MCF 10A (cell line): ENCODE data around the gene NMUR1. TPM values are rescaled to one million over a fixed set of nuclear protein-coding genes. Genes with fewer than 3 reads are reported as not detected.

Source experiments
- BruUV-seq: library from RNA; stranded (reverse); fragments of 400-500 nt; replicated peaks from 2 replicates; lab custom pipeline; 2021; lab: Mats Ljungman, UMichigan
- CTCF ChIA-PET: fragments of 300-600 bp; sonication (Branson Sonifier 250); formaldehyde crosslinking; extraction: SDS; loops from one replicate; lab custom pipeline; 2021; ENCODE audit warnings: antibody characterized with exemption, inconsistent platforms; lab: Yijun Ruan, JAX
- POLR2A ChIA-PET: fragments of 300-600, 350-650 bp; sonication (Branson Sonifier 250); formaldehyde crosslinking; extraction: SDS; loops from one replicate; lab custom pipeline; 2020; ENCODE audit warnings: antibody characterized with exemption, inconsistent platforms; lab: Yijun Ruan, JAX
- DNase-seq: peaks from one replicate; pipeline ENCODE4 v3.0.0-alpha.2; 2018; ENCODE audit not compliant: unreplicated experiment
- H3K27ac Mint-ChIP-seq: one replicate; pipeline ENCODE4 v1.8.0; 2022; ENCODE audit warnings: mild to moderate bottlenecking, low read depth, mixed read lengths; ENCODE audit not compliant: unreplicated experiment
- H3K27me3 Mint-ChIP-seq: one replicate; pipeline ENCODE4 v1.8.0; 2022; ENCODE audit warnings: mixed read lengths; ENCODE audit not compliant: insufficient read depth, unreplicated experiment
- H3K36me3 Mint-ChIP-seq: one replicate; pipeline ENCODE4 v1.8.0; 2022; ENCODE audit warnings: mild to moderate bottlenecking, moderate library complexity, mixed read lengths; ENCODE audit not compliant: insufficient read depth, unreplicated experiment
- H3K4me1 Mint-ChIP-seq: one replicate; pipeline ENCODE4 v1.8.0; 2022; ENCODE audit warnings: mixed read lengths; ENCODE audit not compliant: insufficient read depth, unreplicated experiment
- H3K4me3 Mint-ChIP-seq: one replicate; pipeline ENCODE4 v1.8.0; 2022; ENCODE audit warnings: mild to moderate bottlenecking, moderate library complexity, mixed read lengths; ENCODE audit not compliant: unreplicated experiment
- H3K9me3 Mint-ChIP-seq: one replicate; pipeline ENCODE4 v1.8.0; 2022; ENCODE audit warnings: mixed read lengths; ENCODE audit not compliant: unreplicated experiment
- CTCF ChIP-seq: fragments of 200-600 bp; IDR thresholded peaks from one replicate; pipeline ENCODE4 v1.8.0; 2022; ENCODE audit warnings: antibody characterized with exemption, mild to moderate bottlenecking; ENCODE audit not compliant: unreplicated experiment
- intact Hi-C: fragments of 100-400 bp; cut with micrococcal nuclease; formaldehyde crosslinking; loops from 2 replicates; pipeline ENCODE4 v1.14.1; 2022
- total RNA-seq: library from RNA; stranded (reverse); gene quantifications from 2 replicates; pipeline ENCODE4 v1.2.3, GENCODE V29; 2022

NMUR1 gene
- total RNA-seq, 1 experiment from 2014 or later: not detected

DNA sequence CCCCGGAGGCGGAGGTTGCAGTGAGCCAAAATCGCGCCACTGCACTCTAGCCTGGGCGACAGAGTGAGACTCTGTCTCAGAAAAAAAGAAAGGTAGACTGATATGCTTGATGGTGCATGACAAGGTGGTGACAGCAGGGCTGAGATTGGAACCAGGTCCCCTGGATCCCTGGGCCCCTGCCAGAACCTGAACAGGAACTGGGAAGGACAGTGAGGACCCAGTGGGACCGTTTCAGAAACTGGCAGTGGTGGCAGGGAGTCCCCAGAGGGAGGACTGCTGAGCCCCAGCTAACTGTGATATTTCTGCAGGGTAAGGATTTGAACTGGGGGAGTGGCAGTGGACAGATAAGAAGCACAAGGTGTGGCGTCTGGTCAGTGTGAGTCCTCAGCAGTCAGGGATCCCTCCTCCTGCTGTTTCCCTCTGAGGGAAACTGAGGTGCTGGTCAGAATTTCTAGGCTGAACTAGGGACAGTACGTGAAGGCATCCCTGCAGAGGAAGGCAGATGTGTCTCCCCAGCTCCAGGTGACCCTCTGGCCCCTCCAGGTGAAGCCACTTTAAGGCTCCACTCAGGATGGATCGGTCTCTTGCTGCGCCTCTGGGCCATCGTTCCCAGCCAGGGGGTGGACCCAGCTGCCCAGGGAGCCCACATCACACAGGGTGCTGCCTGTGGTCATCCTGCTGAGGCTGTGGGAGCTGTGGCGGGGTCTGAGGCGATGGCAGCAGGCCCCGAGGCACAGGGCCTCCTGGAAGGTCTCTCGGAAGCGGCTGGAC, 5.6 kb downstream of the NMUR1 start:
- H3K4me3 Mint-ChIP-seq: no peak overlapping the region
- CTCF ChIA-PET: interaction anchor here (0.6 to 2.5 kb wide), 5 partner anchors 20 to 1131 kb away, joined by 3 to 6 read pairs (median 3); no protein-coding TSS in a partner anchor
- intact Hi-C loops: no loop called here
- H3K27me3 Mint-ChIP-seq: peaks cover 12% of the 10 kb centered on the region
- H3K27ac Mint-ChIP-seq: no peak overlapping the region
- DNase-seq: no peak
- H3K9me3 Mint-ChIP-seq: no peaks in the 10 kb centered on the region
- H3K36me3 Mint-ChIP-seq: no peaks in the 10 kb centered on the region
- H3K4me1 Mint-ChIP-seq: no peaks in the 10 kb centered on the region
- BruUV-seq: no TSS peak
- TF ChIP-seq CTCF: no peak
- POLR2A ChIA-PET: interaction anchor here (0.6 kb wide), 1 partner anchor 11 kb away, joined by 3 read pairs; no protein-coding TSS in a partner anchor

DNA sequence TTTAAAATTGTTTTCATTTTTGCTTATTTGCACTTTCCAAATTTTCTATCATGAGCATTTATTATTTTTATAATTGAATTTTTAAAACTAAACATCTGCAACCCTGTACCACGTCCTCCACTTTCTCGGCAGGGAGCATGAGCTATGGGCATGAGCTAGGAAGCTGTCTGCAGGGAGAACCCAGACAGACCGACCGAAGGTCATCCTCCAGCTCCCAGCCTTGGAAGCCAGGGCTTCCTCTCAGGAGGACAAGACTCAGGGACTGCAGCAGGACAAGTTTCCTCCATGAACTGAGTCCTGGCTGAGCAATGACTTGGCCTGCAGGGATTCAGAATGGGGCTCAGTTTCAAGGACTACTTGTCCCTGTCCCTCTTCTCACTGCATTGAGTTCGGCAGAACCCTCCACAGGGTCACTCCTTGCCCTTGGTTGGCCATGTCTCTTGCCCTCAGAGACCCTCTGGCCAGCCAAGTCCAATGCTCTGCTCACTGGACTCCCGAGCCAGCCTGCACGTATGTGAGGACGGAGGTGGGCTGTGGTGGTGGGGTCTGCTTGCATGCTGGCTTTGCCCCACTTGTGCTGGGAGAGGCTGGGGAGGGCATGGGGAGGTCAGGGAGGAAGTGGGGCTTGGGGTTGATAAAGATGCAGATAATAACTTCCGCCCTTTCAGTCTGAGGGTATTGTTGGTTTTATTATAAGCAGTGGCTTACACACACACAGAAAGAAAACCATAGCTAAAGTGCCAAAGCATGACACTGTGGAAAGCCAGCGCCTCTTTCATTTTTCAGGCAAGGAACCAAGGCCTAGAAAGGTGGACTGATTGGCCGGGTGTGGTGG, 6.6 kb downstream of the NMUR1 start:
- ChIA-PET POLR2A (interaction anchor here (0.6 kb wide), 1 partner anchor 10 kb away, joined by 3 read pairs; no protein-coding TSS in a partner anchor), CTCF (interaction anchor here (0.6 to 2.5 kb wide), 4 partner anchors 35 to 191 kb away, joined by 3 to 6 read pairs (median 4); no protein-coding TSS in a partner anchor)
- Mint-ChIP-seq H3K27me3 (peaks cover 12% of the 10 kb centered on the region), H3K4me3 (no peak overlapping the region), H3K4me1 (no peaks in the 10 kb centered on the region), H3K27ac (no peak overlapping the region), H3K9me3 (no peaks in the 10 kb centered on the region), H3K36me3 (no peaks in the 10 kb centered on the region)
- no peak for DNase-seq
- TF ChIP-seq CTCF: no peak
- intact Hi-C loops: no loop called here
- no TSS peak for BruUV-seq

DNA sequence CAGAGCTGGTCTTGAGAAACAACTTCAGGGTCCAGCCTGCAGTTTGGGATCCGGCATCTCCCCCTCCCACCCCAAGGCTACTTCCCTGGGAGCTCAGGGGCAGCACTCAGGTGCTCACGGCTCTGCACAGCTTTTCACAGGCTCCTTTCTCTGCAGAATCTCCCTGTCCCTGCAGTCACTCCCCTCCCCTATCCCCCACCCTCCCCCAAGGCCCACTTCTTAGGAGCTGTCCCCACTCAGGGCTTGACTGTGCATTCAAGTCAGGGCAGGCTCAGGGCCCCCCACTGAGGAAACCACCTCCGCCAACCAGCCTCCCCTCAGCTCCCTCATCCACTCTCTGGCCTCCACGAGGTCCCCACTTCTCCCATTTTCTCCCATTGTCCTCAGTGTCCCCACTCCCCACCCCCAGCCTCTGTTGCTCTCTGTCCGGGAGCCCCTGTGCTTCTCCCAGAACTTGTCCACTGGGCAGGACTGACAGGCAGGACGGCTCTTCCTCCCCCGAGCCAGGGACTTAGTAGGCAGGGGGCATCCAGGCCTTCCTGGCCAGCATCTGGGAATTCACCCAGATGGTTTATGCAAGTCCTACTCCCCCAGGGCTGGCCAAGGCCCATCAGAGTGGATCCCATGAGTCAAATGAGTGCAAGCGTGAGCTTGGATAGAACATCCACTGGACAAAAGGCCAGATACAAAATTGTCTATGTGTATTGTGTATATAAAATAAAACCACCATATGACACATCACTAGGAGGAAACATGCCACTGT, 7.6 kb downstream of the NMUR1 start:
- ChIA-PET CTCF (interaction anchor here (0.6 to 2.5 kb wide), 3 partner anchors 36 to 79 kb away, joined by 3 to 6 read pairs (median 5); no protein-coding TSS in a partner anchor), POLR2A (no interaction called here)
- DNase-seq: no peak
- no peak for TF ChIP-seq CTCF
- intact Hi-C loops: no loop called here
- BruUV-seq: no TSS peak
- H3K4me3 Mint-ChIP-seq: no peak overlapping the region
- no peaks in the 10 kb centered on the region for H3K9me3 Mint-ChIP-seq
- no peak overlapping the region for H3K27ac Mint-ChIP-seq
- H3K27me3 Mint-ChIP-seq: peaks cover 12% of the 10 kb centered on the region
- no peaks in the 10 kb centered on the region for H3K4me1 Mint-ChIP-seq
- H3K36me3 Mint-ChIP-seq: no peaks in the 10 kb centered on the region
